Trophoblast cell (in vitro differentiated cells and primary cell): ENCODE measurements around the gene PPP1R12B.
"Not testable (repeated sequence)": the region's sequence is repeated elsewhere in the genome, so short reads cannot be mapped to it uniquely, and the experiment has no call there.

Experiments
- DNase-seq, 2 donors: peaks; one replicate each; pipeline ENCODE4 v3.0.0-alpha.2; 2016
- H2AFZ ChIP-seq: 2 replicates; pipeline ENCODE4 v1.6.1; 2013; ENCODE audit warnings: low read length, moderate library complexity, mild to moderate bottlenecking; ENCODE audit not compliant: insufficient read depth, poor library complexity
- H2AK5ac ChIP-seq: 2 replicates; pipeline ENCODE4 v1.6.1; 2013; ENCODE audit warnings: mild to moderate bottlenecking, low read length
- H2BK120ac ChIP-seq: 2 replicates; pipeline ENCODE4 v1.6.1; 2013; ENCODE audit warnings: low read length, mild to moderate bottlenecking, moderate library complexity; ENCODE audit not compliant: insufficient read depth, poor library complexity
- H2BK12ac ChIP-seq: 2 replicates; pipeline ENCODE4 v1.6.1; 2013; ENCODE audit warnings: mild to moderate bottlenecking, low read length, moderate library complexity
- H2BK5ac ChIP-seq: 2 replicates; pipeline ENCODE4 v1.6.1; 2013; ENCODE audit warnings: low read length, low read depth, moderate library complexity, mild to moderate bottlenecking; ENCODE audit not compliant: poor library complexity
- H3K14ac ChIP-seq: 2 replicates; pipeline ENCODE4 v1.6.1; 2013; ENCODE audit warnings: mild to moderate bottlenecking, low read length
- H3K18ac ChIP-seq: 2 replicates; pipeline ENCODE4 v1.6.1; 2013; ENCODE audit warnings: mild to moderate bottlenecking, low read length
- H3K23ac ChIP-seq: 2 replicates; pipeline ENCODE4 v1.6.1; 2013; ENCODE audit warnings: low read length
- H3K27ac ChIP-seq: 2 replicates; pipeline ENCODE4 v1.5.1; 2013; ENCODE audit warnings: low read depth, mild to moderate bottlenecking, inconsistent platforms, low read length, moderate library complexity
- H3K27me3 ChIP-seq: 2 replicates; pipeline ENCODE4 v1.6.1; 2013; ENCODE audit warnings: inconsistent platforms, mild to moderate bottlenecking, low read length, moderate library complexity; ENCODE audit not compliant: insufficient read depth
- H3K36me3 ChIP-seq, 2 experiments: 1 replicate in 1 of 2; 2 replicates in 1 of 2; pipeline ENCODE4 v1.6.1; 2013; ENCODE audit warnings: low read length in 2 of 2, mild to moderate bottlenecking in 2 of 2, moderate library complexity in 1 of 2; ENCODE audit not compliant: insufficient read depth in 2 of 2, control insufficient read depth in 1 of 2
- H3K4ac ChIP-seq: 2 replicates; pipeline ENCODE4 v1.6.1; 2013; ENCODE audit warnings: low read depth, mild to moderate bottlenecking, low read length, moderate library complexity
- H3K4me1 ChIP-seq, 2 experiments: 1 replicate in 1 of 2; 2 replicates in 1 of 2; pipeline ENCODE4 v1.6.1; 2013; ENCODE audit warnings: low read length in 2 of 2, mild to moderate bottlenecking in 2 of 2, moderate library complexity in 1 of 2; ENCODE audit not compliant: insufficient read depth in 2 of 2, control insufficient read depth in 1 of 2
- H3K4me2 ChIP-seq: 2 replicates; pipeline ENCODE4 v1.6.1; 2013; ENCODE audit warnings: inconsistent platforms, mild to moderate bottlenecking, low read length, moderate library complexity
- H3K4me3 ChIP-seq: 2 replicates; pipeline ENCODE4 v1.5.1; 2013; ENCODE audit warnings: mild to moderate bottlenecking, low read depth, low read length, inconsistent platforms
- H3K79me1 ChIP-seq: one replicate; pipeline ENCODE4 v1.6.1; 2013; ENCODE audit warnings: low read length
- H3K79me2 ChIP-seq: 2 replicates; pipeline ENCODE4 v1.6.1; 2013; ENCODE audit warnings: low read length, mild to moderate bottlenecking; ENCODE audit not compliant: control insufficient read depth, insufficient read depth, poor library complexity
- H3K9ac ChIP-seq: 2 replicates; pipeline ENCODE4 v1.6.1; 2013; ENCODE audit warnings: mild to moderate bottlenecking, low read length
- H3K9me3 ChIP-seq: 2 replicates; pipeline ENCODE4 v1.6.1; 2013; ENCODE audit warnings: low read depth, mild to moderate bottlenecking, control low read depth, inconsistent platforms, low read length; ENCODE audit not compliant: insufficient read depth
- H4K12ac ChIP-seq: 2 replicates; pipeline ENCODE4 v1.6.1; 2013; ENCODE audit warnings: low read depth, mild to moderate bottlenecking, low read length, moderate library complexity
- H4K8ac ChIP-seq: 2 replicates; pipeline ENCODE4 v1.6.1; 2013; ENCODE audit warnings: low read depth, mild to moderate bottlenecking, low read length, moderate library complexity
- H4K91ac ChIP-seq: one replicate; pipeline ENCODE4 v1.6.1; 2013; ENCODE audit warnings: low read depth, mild to moderate bottlenecking, low read length, moderate library complexity
- WGBS: extraction: QIAGEN DNeasy Blood & Tissue Kit; methylation state at CpG from one replicate; pipeline ENCODE4 v1.1.7; 2013; ENCODE audit warnings: missing lambda C conversion rate; ENCODE audit not compliant: insufficient read length, insufficient coverage; ENCODE audit errors: extremely low coverage; 5-methylcytosine and 5-hydroxymethylcytosine counted together

The PPP1R12B gene

GRCh38 chr1:202543537-202543936 lies 195.0 kb downstream of the PPP1R12B start:
- not testable (repeated sequence) for H2AK5ac ChIP-seq, H3K18ac ChIP-seq, DNase-seq, H3K36me3 ChIP-seq, H3K4me2 ChIP-seq, H3K9ac ChIP-seq, H2BK12ac ChIP-seq, H2BK120ac ChIP-seq, H2BK5ac ChIP-seq, H3K79me1 ChIP-seq, H3K9me3 ChIP-seq, H3K4me3 ChIP-seq, H4K12ac ChIP-seq, H3K4me1 ChIP-seq, H3K27ac ChIP-seq, H2AFZ ChIP-seq, H3K27me3 ChIP-seq, H3K4ac ChIP-seq, H4K91ac ChIP-seq, H3K23ac ChIP-seq, H4K8ac ChIP-seq, H3K14ac ChIP-seq, H3K79me2 ChIP-seq
- WGBS, result no CpG with 5 or more reads among the region's 11 CpGs

DNA sequence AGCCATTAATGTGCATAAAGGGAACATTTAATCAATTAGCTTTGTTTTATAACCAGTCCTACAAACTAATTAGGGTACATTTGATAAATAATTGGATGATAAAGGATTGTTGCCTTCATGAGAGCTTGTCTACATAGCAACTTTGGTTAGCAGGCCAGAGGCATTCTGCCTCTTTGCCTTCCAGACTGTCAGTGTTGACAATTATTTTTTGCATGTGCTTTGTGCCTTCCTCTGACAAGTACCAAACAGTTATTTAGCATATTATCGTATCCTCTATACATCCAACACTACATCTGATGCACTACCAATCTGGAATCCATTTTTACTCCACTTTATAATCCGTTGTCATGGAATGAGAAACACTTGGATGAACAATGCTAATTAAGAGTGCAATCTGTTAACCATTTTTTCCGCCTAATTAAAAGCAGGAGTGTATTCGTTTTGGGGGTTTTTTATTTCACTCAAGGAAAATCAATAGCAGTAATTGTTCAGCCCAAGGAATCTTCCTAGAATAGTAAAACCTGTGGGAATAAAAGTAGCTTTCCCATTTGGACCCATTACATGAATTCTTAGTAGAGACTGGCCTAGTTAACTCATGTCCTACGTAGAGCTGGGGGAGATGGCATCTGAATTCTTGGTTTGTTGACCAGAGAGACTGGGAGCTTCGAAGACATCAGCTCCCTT lies 196.4 kb downstream of the PPP1R12B start:
- H3K9me3 ChIP-seq, H3K4me1 ChIP-seq, H3K79me1 ChIP-seq, H3K4ac ChIP-seq, H3K27me3 ChIP-seq, H3K79me2 ChIP-seq, H3K4me3 ChIP-seq, H2BK12ac ChIP-seq, H3K14ac ChIP-seq, H3K18ac ChIP-seq, H3K9ac ChIP-seq, H3K27ac ChIP-seq, H4K8ac ChIP-seq, H2BK120ac ChIP-seq, H3K4me2 ChIP-seq, H2BK5ac ChIP-seq, H3K36me3 ChIP-seq, H2AFZ ChIP-seq, H2AK5ac ChIP-seq, H4K91ac ChIP-seq, H3K23ac ChIP-seq, H4K12ac ChIP-seq, DNase-seq: not testable (repeated sequence)
- WGBS, result no CpG with 5 or more reads among the region's 6 CpGs

GRCh38 chr1:202545647-202546303 lies 197.3 kb downstream of the PPP1R12B start:
- H2BK120ac ChIP-seq, H3K4ac ChIP-seq, H3K36me3 ChIP-seq, H2AK5ac ChIP-seq, H3K4me3 ChIP-seq, H3K79me1 ChIP-seq, H3K4me2 ChIP-seq, H4K12ac ChIP-seq, H3K27ac ChIP-seq, H3K27me3 ChIP-seq, H3K14ac ChIP-seq, H3K9ac ChIP-seq, H2BK5ac ChIP-seq, H3K18ac ChIP-seq, H3K23ac ChIP-seq, H4K8ac ChIP-seq, H2BK12ac ChIP-seq, DNase-seq, H4K91ac ChIP-seq, H2AFZ ChIP-seq, H3K79me2 ChIP-seq, H3K9me3 ChIP-seq, H3K4me1 ChIP-seq: not testable (repeated sequence)
- WGBS, result no CpG with 5 or more reads among the region's 3 CpGs

DNA sequence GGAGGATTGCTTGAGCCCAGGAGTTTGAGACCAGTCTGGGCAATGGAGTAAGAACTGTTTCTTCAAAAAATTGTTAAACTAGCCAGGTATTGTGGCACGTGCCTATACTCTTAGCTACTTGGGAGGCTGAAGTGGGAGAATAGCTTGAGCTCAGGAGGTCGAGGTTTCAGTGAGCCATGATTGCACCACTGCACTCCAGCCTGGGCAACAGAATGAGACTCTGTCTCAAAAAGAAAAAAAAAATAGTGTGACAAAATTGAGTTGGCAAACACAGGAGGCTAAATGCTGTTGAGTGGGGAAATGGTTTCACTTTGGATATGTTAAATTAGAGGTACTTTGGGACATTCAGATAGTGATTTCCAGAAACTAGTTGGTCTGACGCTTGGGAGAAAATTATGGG lies 197.9 kb downstream of the PPP1R12B start:
- no CpG with 5 or more reads among the region's 3 CpGs for WGBS
- H4K91ac ChIP-seq, H3K36me3 ChIP-seq, H3K9ac ChIP-seq, H2BK12ac ChIP-seq, H3K79me1 ChIP-seq, DNase-seq, H3K23ac ChIP-seq, H2BK5ac ChIP-seq, H4K8ac ChIP-seq, H4K12ac ChIP-seq, H2AK5ac ChIP-seq, H3K9me3 ChIP-seq, H3K18ac ChIP-seq, H3K4ac ChIP-seq, H3K27ac ChIP-seq, H3K27me3 ChIP-seq, H3K14ac ChIP-seq, H3K4me3 ChIP-seq, H3K79me2 ChIP-seq, H2BK120ac ChIP-seq, H2AFZ ChIP-seq, H3K4me2 ChIP-seq, H3K4me1 ChIP-seq: not testable (repeated sequence)
